CD4-positive, alpha-beta T cell treated with Interleukin-4 for 4 hours (primary cell): ENCODE measurements around the gene KRTAP10-11.
"Not testable (repeated sequence)": the region's sequence is repeated elsewhere in the genome, so short reads cannot be mapped to it uniquely, and the experiment has no call there.

ENCODE experiments used
- DNase-seq: peaks from one replicate; pipeline ENCODE4 v3.0.0-alpha.2; 2020

Gene KRTAP10-11

DNA sequence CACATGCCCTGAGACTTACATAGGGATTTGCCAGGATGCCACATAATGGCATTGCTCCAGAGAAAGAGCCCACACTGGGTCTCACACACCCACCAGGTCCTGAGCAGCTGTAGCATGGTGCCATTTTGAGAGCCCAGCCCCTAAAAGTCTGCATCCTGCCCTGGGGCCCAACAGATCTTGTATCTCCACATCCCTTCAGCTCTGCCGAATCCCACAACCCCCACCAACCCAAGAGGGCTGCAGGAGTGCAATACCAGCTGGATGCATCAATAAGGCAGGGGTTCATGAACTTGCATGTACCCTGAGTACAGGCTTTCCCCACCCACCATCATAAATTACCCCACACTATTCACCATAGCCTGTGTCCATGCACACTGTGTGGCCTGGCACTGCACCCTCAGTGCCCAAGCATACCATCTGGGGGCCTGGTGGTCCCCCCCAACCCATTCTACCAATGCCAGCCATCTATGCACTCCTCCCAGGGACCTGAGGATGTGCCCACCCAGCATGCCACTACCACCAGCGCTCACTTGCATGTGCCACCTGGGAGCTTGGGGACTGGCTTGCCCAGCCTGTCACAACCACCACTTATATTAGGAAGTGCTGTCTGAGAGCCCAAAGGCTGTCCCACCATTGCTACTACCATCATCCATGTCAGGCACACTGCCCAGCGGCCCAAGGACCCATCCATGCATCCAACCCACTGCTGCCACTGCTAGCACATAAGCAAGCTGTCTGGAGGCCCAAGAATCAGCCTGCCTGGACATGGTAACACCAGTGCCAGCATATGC is 24.6 kb downstream of the KRTAP10-11 start:
- DNase-seq, result no peak

DNA sequence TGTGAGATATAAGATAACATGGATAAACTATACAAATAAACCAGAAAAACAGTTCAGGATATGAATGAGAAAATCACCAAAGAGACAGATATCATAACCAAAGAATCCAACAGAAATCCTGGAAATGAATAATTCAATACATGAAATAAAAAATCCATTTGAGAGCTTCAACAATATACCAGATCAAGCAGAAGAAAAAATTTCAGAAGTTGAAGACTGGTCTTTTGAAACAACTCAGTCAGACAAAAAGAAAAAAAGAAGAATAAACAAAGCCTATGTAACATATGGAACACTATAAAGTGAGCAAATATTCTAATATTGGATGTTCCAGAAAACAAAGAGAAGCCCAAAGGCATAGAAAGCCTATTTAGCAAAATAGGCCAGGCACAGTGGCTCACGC is 25.7 kb downstream of the KRTAP10-11 start:
- no peak for DNase-seq

DNA sequence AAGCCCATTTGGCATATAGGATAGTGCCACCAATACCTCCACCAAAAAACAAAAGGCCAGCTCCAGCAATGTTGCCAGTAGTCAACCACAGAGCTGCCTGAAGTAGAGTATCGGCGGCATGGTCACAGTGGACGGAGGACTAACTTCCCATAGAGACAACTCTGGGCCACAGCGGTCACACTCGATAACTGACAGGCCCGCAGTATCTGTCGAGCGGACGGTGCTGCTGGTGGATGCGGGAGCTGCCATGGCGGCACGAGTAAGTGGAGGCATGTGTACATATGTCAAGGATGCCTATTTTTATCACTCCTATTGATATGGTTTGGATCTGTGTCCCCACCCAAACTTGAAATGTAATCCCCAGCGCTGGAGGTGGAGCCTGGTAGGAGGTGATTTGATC is 31.7 kb downstream of the KRTAP10-11 start:
- DNase-seq, result no peak

DNA sequence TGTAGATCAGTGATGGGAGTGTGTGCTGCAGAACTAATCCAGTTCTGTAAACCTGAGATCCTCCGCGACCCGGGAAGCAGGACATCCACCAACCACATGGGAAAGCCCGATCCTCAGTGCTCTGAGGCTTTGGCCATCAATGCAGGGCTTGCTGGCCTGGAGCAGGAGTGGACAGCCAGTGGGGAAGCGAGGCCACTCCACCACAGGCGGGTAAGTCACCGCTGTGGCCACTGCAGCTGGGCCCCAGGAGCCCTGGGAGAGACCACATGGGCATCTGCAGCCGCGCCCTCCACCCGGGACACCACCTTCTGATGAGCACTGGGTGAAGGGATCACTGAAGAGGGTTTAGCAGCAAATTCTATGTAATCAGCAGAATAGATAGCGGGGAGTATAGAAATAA is 34.9 kb downstream of the KRTAP10-11 start:
- no peak for DNase-seq

DNA sequence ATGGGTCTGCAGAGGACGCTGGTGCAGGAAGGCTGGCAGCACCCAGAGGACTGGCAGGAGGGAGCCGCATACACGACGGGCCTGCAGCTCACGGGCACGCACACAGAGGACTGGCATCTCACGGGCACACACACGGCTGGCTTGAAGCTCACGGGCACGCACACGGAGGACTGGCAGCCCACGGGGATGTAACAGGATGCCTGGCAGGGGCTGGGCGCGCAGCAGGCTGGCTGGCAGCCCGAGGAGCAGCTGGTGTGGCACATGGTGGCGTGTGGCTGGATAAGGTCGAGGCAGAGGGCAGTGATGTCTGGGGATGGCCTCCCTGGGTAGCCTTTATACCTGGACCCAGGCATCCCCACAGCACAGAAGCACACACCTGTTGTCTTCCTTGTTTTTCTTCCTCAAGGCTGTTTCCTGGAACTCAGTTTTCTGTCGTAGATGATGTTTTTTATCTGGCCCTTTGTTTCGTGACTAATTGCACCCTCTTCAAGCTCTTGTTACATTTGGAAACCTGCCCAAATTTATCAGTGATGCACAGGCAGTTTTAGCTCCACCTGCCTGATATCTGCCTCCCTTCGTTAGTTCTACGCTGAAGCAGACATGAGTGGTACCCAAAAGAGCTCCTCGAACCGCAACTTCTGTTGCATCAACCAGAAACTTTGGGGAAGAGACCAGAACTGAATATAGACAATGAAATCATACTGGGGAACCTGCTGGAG is 35.8 kb downstream of the KRTAP10-11 start, which contains the start of gene KRTAP12-1:
TSS of gene KRTAP12-1 (minus strand) at position 303 of the 719 bp plus-strand sequence. CDS start at position 263, 40 bp downstream.
- no peak for DNase-seq

DNA sequence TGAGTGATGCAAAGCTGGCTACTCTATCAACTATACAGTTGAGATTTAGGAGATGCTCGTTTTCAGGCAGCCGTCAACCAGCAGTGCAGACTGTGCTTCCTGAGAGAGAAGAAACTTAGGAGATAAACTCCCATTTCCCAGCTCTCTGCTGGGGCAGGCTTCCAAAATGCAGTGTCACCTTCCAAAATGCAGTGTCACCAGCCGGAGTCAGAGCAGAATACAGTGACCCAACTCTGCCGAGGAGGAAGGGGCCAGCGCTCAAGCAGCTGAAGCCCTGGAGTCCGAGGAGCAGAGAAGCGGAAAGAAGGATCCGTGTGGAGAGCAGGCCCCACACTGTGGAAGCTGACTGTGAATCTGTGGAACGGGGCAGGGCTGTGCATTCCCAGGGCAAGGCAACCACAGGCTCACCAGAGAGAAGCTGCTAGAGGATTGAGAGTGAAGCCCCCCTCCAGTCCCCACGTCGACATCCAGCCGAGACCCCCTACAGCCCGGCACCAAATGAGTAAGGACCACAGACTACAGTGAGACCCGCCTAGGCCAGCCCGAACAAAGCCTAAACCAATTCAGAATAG is 36.5 kb downstream of the KRTAP10-11 start:
- no peak for DNase-seq

DNA sequence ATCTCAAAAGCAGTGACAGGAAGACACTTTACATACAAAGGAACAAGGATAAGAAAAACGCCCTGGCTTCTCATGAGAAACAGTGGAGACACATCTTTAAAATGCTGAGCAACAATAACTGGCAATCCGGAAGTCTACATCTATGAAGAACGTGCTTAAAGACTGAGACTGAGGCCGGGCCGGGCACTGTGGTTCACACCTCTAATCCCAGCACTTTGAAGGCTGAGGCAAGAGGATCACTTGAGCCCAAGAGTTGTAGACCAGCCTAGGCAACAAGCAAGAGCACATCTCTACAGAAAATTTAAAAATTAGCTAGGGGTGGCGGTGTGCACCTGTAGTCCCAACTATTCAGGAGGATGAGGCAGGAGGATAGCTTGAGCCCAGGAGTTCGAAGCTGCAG is 37.9 kb downstream of the KRTAP10-11 start:
- DNase-seq, result no peak

DNA sequence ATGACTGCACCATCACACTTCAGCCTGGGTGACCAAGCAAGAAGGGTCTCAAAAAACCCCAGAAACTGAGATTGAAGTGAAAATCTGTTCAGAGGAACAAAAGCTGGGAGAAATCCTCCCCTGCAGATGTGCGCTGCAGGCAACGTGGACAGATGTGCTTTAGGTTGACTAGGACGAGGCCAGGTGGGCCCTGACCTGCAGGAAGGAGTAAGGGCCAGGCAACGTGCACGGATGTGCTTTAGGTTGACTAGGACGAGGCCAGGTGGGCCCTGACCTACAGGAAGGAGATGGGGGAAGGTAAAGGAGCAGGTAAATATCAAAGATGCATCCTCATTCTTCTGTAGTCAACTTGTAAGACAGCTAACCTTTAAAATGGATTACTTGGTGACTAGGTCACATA is 38.3 kb downstream of the KRTAP10-11 start:
- DNase-seq, result no peak

DNA sequence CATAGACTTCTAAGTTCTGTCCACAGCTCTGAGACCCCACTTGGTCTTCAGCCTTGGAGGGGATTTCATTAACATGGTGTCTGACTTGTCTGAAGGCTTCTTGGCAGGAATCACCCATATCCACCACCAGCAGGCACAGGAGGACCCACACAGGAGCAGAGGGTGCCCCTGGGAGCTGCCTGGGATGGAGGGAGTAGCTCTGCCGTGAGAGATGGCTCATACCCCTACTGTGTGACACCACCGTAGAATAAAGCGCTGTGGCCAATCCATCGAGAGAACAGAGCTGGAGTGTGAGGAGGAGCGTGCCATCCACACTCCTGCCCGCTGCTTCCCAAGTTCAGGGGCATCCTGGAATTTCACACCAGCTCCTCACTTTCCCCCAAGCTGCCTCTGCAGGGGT is 38.8 kb downstream of the KRTAP10-11 start:
- DNase-seq, result not testable (repeated sequence)

DNA sequence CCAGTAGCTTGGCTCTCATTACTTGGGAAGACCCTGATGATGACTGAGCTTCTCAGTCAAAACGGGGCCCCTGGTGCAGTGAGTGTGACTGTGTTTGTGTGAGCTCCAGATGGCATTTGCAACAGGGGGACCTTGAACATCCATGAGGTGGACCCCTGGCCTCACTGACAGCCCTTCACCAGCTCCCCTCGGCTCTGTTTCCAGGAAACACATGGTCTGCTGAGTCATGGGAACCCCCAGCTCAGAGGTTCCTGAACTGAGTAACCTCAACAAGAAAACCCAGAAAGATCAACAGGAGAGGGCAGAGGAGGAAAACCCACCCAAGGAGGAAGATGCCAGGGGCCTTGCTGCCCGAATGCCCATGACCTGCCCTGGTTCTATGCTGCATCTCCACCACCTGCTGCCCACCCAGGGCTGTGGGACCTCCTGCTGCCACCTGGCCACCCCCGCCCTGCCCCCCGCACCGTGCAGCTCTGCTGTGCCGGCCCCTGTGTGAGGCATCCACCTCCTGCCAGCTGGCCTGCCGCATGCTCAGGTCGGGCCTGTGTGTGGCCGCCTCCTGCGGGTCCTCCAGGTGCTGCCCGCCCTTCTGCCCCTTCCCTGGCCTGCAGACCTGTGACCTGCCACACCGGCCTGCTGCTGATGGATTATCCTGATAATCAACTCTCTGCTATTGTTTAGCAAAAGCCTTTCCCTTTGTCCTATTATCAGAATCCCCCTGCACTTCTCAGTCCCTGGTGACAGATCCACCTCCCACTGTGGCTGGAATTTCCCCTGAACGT is 40.0 kb downstream of the KRTAP10-11 start:
- no peak for DNase-seq

DNA sequence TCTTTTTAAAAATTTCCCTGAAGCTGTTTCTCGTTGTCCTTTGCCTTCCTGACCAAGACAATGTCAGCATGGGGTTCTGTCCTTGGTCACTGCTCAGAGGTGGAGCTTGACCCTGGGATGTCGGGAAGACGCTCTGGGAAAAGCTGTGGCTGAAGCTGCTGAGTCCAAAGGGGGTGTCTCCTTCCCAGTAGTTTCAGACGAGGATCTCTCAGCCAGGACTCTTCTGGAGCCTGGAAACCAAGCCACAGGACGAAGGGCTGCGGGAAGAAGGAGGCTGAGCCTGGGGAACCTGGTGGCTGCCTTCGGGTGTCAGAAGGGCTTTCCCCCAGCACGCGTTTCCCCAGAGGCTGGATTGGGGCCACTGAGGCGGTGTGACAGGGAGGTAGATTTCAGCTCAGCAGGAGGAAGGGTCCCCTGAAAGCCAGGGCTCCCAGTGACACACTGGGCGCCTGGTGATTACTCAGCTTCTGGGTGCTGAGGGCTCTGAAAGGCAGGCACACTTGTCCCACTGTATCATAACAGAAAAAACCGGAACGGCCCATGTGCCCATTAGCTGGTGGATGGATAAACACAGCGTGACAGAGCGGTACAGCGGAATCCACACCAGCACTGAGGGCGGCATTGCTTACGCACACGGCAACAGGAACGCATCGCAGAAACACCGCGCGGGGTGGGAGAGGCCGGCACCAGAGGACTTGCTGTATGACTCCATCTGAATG is 40.8 kb downstream of the KRTAP10-11 start:
- no peak for DNase-seq

DNA sequence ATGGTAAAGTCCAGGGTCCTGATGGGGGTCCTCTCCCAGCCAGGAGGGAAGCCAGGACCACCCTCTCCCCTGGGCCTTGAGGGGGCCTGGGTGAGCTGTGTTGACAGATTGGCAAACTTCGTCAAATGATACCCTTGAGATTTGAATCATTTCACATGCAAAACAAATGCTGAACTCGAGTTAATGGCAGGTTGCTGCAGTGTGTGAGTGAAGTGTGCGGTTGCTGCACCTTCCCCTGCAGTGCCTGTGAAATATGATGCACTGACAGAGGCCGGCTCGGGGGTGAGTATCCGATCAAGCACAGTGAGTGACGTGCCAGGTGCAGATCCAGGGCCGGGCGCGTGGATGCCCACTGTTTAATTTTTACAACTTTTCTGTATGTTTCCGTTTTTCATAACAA is 41.5 kb downstream of the KRTAP10-11 start:
- no peak for DNase-seq

DNA sequence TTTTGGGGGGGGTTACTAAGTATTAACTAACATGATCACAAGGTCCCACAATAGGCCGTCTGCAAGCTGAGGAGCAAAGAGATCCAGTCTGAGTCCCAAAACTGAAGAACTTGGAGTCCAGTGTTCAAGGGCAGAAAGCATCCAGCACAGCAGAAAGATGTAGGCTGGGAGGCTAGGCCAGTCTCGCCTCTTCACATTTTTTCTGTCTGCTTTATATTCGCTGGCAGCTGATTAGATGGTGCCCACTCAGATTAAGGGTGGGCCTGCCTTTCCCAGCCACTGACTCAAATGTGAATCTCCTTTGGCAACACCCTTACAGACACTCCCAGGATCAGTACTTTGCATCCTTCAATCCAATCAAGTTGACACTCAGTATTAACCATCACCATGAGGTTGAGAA is 43.5 kb downstream of the KRTAP10-11 start:
- not testable (repeated sequence) for DNase-seq

DNA sequence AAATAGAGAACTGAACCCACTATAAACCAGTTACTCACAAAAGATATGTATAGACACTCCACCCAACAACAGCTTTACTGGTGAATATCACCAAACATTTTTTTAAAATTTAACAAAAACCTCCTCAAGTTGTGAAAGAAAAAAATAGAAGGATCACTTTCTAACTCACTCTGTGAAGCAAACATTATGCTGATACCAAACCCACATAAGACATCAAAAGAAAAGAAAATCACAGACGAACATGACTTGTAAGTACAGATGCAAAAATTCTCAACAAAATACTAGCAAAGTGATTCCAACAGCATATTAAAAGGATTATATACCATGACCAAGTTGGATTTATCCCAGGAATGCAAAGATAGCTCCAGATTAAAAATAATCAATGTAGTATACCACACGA is 45.5 kb downstream of the KRTAP10-11 start:
- no peak for DNase-seq

DNA sequence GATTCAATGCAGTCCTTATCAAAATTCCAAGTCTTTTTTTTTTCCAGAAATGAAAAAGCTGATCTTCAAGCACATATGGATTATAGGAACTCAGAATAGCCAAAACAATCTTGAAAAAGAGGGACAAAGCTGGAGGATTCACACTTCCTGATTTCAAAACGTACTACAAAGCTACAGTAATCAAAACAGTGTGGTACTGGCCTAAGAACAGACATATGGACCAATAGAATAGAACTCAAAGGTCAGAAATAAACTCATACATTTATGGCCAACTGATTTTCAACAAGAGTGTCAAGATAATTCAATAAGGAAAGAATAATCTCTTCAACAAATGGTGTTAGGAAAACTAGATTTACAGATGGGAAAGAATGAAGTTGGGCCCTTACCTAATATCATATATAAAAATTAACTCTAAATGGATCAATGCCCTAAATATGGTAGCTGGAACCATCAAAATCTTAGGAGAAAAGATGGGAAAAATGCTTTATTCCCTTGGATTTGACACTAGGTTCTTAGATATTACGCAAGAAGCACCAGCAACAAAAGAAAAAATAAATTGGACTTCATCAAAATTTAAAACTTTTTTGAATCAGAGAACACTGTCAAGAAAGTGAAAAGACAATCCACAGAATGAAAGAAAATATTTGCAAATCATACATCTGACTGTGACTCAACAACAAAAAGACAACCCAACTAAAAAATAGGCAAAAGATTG is 46.7 kb downstream of the KRTAP10-11 start:
- no peak for DNase-seq

DNA sequence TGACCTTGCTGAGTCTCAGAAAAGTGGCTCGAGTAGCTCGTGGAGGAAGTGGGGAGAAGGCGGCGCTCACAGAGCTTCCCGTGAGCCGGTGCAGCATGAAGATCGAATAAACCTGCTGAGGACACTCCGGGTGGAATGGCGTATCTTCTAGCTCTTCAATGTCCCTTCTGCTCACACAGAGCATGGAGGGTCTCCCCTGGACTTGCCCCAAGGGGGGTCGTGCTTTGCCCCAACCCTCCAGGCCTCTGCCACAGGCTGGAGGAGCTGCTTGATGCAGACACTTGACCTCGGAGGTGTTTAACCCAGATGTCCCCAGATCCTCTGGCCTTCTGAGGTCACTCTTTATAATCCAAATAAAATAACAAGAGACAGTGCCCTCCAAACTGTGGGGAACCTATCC is 48.6 kb downstream of the KRTAP10-11 start:
- DNase-seq, result no peak

DNA sequence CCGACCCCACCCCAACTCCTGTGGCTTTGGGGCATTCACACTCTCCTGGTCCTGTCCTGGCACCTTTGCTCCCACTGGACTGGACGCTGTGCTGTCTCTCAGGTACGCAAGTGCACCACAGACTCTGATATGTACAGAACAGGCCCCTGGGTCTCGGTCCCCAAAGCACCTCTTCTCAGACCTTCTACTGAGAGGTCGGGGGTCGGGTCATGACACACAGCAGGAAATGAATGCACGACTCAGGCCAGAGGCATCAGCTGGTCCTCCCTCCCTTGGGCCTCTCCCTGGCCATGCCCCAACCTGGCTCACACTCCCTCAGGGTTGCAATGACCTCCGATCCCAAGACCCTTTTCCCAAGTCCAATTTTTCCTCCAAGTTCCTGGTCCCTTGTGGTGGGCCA is 49.0 kb downstream of the KRTAP10-11 start:
- DNase-seq, result no peak

DNA sequence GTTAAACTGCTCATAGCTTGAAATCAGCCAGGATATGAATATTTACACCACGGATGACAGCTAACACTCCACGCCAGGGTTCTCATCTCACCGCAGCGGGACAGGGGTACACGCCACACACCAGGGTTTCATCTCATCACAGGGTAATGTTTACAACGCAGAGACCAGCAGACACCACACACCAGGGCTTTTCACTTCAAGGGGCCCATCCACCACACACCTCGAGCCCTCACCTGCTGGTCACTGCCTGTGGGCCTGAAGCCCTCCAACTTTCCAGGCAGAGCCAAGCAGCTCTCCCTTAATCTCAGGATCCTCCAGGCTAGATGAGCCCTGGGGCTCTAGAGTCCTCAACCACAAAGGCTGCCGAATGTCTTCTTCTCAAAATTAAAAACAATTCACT is 49.4 kb downstream of the KRTAP10-11 start:
- no peak for DNase-seq

DNA sequence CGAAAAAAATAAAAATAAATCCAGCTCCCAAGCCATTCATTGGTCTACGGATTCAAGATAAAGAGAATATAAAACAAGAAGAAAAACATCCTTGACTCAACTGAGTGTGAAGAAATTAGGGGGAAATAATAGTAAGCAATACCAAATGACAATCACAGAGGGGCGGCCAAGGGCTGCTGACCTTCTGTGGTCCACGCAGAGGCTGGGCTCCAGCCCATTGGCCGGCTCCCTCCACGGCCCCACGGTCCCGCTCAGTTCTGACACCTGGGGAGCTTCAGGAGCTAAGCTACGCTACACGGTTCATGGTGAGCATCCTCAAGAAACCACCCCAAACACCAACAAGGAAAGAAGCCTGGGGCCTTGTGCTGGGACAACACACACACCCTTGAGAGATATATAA is 50.4 kb downstream of the KRTAP10-11 start:
- DNase-seq, result no peak
